ENCODE measurements around the gene DNASE1.
"Not testable (repeated sequence)": the region's sequence is repeated elsewhere in the genome, so short reads cannot be mapped to it uniquely, and the experiment has no call there.

Gene DNASE1

DNA sequence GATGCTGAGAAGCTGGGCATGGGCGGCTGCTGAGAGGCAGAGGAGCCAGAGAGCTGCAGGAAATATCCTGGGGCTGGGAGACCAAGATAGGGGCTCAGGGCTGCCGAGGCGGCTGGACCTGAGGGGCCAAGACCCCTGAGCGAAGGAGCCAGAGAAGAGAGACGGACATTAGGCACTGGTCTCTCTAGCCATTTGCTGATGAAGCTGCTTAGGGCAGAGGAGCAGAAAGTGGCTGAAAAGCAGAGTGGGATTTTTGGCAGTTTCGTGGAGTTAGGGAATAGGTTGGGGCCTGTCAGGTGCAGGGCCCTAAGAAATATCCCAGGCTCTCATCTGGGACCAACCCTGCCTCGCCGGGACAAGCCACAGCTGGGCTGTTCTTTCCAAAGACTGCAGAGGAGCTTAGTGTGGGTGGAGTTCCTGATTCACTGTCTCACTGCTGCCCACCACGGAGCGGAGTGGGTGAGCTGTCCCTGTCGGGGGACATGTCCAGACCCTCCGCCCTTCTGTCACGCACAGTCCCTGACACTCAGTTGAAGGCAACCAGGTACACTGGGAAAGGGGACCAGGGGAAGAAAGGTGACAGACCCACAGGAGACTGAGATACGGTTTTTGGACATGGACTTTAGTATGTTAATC, 11.3 kb upstream of the DNASE1 start:
- TF ChIP-seq TAF1 (IDR thresholded peaks at IDR 0.05; ENCODE audit: borderline replicate concordance, low read depth, low read length) (no peak), POLR2A (IDR thresholded peaks at IDR 0.05; ENCODE audit: low read depth, low read length) (no peak), POLR2AphosphoS5 (IDR thresholded peaks at IDR 0.05; ENCODE audit: low read depth, low read length) (no peak)
- DNase-seq (ENCODE audit: insufficient read length): no peak
- no peak for FAIRE-seq

DNA sequence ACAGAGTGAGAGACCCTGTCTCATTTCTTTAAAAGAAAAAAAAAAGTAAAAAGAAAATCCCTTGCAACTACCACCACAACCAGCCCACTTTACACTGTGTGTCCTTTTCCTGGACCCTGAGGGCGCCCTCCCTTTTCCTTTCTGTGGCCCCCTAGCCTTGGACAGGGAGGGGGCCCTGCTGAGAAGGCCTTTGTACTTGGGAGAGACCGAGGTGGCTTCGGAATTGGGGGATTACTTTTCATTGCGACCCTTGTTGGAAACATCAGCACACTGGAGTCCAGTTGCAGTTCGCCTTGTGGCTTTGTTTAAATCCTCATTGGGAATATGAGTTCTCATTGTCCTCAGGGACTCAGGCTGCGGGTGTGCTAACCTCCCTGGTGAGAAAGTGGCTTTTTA, 9.4 kb upstream of the DNASE1 start:
- FAIRE-seq (no peak), DNase-seq (ENCODE audit: insufficient read length) (no peak)
- no peak for TF ChIP-seq TAF1 (IDR thresholded peaks at IDR 0.05; ENCODE audit: borderline replicate concordance, low read depth, low read length)
- TF ChIP-seq POLR2AphosphoS5 (IDR thresholded peaks at IDR 0.05; ENCODE audit: low read depth, low read length): no peak
- no peak for TF ChIP-seq POLR2A (IDR thresholded peaks at IDR 0.05; ENCODE audit: low read depth, low read length)

GRCh38 chr16:3645504-3646347, 8.8 kb upstream of the DNASE1 start:
- FAIRE-seq (no peak), DNase-seq (ENCODE audit: insufficient read length) (no peak)
- TF ChIP-seq POLR2AphosphoS5 (IDR thresholded peaks at IDR 0.05; ENCODE audit: low read depth, low read length): no peak
- TF ChIP-seq POLR2A (IDR thresholded peaks at IDR 0.05; ENCODE audit: low read depth, low read length): no peak
- TF ChIP-seq TAF1 (IDR thresholded peaks at IDR 0.05; ENCODE audit: borderline replicate concordance, low read depth, low read length): no peak

- TF ChIP-seq POLR2AphosphoS5 (IDR thresholded peaks at IDR 0.05; ENCODE audit: low read depth, low read length) (no peak), POLR2A (IDR thresholded peaks at IDR 0.05; ENCODE audit: low read depth, low read length) (no peak), TAF1 (IDR thresholded peaks at IDR 0.05; ENCODE audit: borderline replicate concordance, low read depth, low read length) (no peak)
- no peak for DNase-seq (ENCODE audit: insufficient read length)
- FAIRE-seq: no peak
Observed at GRCh38 chr16:3646348-3646920, 8.1 kb upstream of the DNASE1 start.

- FAIRE-seq (no peak), DNase-seq (ENCODE audit: insufficient read length) (no peak)
- TF ChIP-seq POLR2AphosphoS5 (IDR thresholded peaks at IDR 0.05; ENCODE audit: low read depth, low read length): no peak
Observed at GRCh38 chr16:3650631-3651265, 3.7 kb upstream of the DNASE1 start.

DNA sequence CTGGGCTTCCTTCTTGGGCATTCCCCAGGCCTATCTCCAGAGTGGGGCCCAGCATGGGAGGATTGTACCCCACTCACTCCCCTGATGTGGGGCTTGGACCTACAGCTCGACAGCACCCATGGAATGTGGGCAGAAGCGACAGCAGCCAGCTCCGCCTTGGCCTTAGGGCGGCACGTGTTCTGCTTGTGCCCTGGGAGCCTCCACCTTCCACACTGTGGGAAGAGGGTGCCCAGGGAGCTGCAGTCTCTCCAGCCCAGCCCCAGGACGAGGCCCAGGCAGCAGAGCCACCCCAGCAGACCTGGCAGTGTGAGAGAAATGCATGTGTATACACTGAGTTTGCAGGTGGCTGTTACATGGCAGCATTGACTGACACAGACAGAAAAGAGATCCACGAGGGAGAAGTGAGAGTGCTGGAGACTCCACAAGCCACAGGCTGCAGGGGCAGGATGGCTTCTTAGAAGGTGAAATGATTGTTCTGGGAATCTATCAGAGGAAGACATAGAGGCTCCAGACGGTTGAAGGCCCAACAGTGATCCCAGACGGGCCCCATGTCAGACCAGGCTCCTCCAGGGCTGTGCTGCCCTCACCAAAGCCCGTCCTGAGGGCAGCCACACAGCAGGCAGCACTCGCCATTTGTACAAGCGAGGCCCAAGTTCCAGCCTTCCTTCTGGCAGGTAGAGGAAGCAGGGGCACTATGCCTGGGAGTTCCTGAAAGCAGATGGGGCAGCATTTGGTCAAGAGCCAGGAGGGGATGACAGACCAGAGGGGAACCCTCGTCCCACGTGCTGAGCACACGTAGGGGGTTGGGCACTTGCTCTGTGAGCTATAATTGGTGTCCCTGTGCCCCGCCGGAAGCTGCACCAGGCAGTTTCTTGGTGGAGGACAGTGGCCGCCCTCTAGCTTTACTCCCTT, 2.8 kb upstream of the DNASE1 start:
- no peak for FAIRE-seq

GRCh38 chr16:3652373-3653195, 1.9 kb upstream of the DNASE1 start:
- TF ChIP-seq TAF1 (IDR thresholded peaks at IDR 0.05; ENCODE audit: borderline replicate concordance, low read depth, low read length) (no peak), POLR2A (IDR thresholded peaks at IDR 0.05; ENCODE audit: low read depth, low read length) (no peak), POLR2AphosphoS5 (IDR thresholded peaks at IDR 0.05; ENCODE audit: low read depth, low read length) (no peak)
- DNase-seq (ENCODE audit: insufficient read length) (no peak), FAIRE-seq (no peak)

More for the DNA sequence above, 2.8 kb upstream of the DNASE1 start:
- TF ChIP-seq POLR2AphosphoS5 (IDR thresholded peaks at IDR 0.05; ENCODE audit: low read depth, low read length) (no peak), POLR2A (IDR thresholded peaks at IDR 0.05; ENCODE audit: low read depth, low read length) (no peak), TAF1 (IDR thresholded peaks at IDR 0.05; ENCODE audit: borderline replicate concordance, low read depth, low read length) (no peak)
- DNase-seq (ENCODE audit: insufficient read length): no peak

DNA sequence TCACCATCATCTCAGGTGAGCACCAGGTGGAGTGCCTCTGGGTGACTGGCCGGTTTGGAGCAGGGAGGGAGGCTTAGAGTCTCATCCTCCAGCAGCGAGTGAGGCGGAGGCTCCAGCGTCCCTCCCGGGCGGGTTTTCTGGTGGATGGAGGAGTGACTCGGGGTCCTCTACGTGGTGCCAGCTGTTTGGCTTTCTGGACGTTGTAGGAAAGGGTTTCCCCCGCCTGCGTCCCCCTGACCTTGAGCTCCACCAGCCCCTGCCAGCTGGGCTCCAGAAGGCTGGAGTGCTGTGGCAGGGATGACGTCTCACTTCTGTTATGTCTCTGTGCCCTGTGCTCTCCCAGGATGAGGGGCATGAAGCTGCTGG, 522 bp downstream of the DNASE1 start:
- no peak for DNase-seq (ENCODE audit: insufficient read length)
- FAIRE-seq: no peak
- TF ChIP-seq POLR2AphosphoS5 (IDR thresholded peaks at IDR 0.05; ENCODE audit: low read depth, low read length) (no peak), POLR2A (IDR thresholded peaks at IDR 0.05; ENCODE audit: low read depth, low read length) (no peak), TAF1 (IDR thresholded peaks at IDR 0.05; ENCODE audit: borderline replicate concordance, low read depth, low read length) (no peak)

DNA sequence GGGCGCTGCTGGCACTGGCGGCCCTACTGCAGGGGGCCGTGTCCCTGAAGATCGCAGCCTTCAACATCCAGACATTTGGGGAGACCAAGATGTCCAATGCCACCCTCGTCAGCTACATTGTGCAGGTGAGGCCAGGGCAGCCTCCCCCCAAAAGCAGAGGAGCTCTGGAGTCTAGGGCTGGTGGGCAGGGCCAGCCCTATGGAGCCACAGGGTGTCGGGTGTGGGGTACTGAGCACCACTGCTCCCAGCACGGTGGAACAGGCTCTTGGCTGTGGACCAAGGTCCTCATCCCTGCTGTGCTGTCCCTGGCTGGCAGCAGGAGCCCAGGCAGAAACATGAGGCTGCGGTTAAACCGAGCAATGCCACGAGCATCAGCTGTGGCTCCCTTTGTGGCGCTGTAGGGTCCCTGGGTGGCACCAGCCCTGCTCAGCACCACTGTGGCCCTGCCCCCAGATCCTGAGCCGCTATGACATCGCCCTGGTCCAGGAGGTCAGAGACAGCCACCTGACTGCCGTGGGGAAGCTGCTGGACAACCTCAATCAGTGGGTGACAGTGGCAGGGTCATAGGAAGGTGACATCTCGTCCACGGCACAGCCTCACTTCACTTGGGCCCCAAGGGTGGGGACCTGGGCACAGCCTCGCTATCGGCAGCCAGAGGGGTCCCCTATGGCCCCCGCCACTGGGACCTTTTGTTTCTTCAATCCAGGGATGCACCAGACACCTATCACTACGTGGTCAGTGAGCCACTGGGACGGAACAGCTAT, 1.1 kb downstream of the DNASE1 start:
- TF ChIP-seq POLR2A (IDR thresholded peaks at IDR 0.05; ENCODE audit: low read depth, low read length): no peak
- no peak for TF ChIP-seq POLR2AphosphoS5 (IDR thresholded peaks at IDR 0.05; ENCODE audit: low read depth, low read length)
- no peak for TF ChIP-seq TAF1 (IDR thresholded peaks at IDR 0.05; ENCODE audit: borderline replicate concordance, low read depth, low read length)
- FAIRE-seq (no peak), DNase-seq (ENCODE audit: insufficient read length) (no peak)

DNA sequence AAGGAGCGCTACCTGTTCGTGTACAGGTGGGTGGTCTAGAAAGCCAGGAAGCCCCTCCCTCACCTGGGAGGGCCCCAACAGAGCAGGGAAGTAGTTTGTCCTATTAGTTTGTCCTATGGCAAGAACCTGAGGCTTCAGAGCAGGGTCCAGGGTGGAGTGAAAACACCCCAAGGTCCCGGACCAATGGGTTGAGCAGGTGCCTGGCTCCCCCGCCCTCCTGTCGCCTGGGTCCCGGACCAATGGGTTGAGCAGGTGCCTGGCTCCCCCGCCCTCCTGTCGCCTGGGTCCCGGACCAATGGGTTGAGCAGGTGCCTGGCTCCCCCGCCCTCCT, 1.6 kb downstream of the DNASE1 start:
- not testable (repeated sequence) for DNase-seq (ENCODE audit: insufficient read length); FAIRE-seq
